Activated CD8-positive, alpha-beta memory T cell treated with anti-CD3 and anti-CD28 coated beads for 48 hours (primary cell): Measurements from ENCODE around the gene GNAZ.
"Not testable (repeated sequence)": the region's sequence is repeated elsewhere in the genome, so short reads cannot be mapped to it uniquely, and the experiment has no call there.

ENCODE experiments used
- DNase-seq, 3 experiments: peaks; one replicate each; pipeline ENCODE4 v3.0.0-alpha.2; 2020; ENCODE audit warnings: low read depth in 2 of 3, low spot score in 2 of 3

Gene GNAZ

GRCh38 chr22:23130697-23131096, 60.4 kb downstream of the GNAZ start:
- no peak for DNase-seq

DNA sequence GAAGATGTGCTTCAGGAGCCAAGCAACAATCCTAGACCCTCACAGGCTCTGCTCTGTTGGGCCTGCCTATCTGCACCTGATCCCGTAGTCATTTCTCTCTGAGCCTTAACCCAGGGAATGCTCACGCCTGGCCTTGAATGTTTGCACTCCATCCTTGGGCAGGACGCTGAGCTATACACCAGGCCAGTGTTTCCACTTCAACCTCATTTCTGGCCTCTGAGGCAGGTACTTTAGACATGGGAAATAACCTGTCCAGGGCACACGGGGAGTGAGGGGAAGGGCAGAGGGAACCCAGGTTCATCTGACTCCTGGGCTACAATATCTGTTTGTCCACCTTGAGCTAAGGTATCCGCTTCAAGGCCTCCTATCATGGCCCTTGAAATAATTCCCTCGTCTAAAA, 61.6 kb downstream of the GNAZ start:
- DNase-seq, result no peak

- no peak for DNase-seq
Measured at GRCh38 chr22:23132376-23133091, 62.2 kb downstream of the GNAZ start.

- no peak for DNase-seq
Measured at GRCh38 chr22:23133922-23134321, 63.6 kb downstream of the GNAZ start.

GRCh38 chr22:23136991-23137390, 66.7 kb downstream of the GNAZ start:
- not testable (repeated sequence) for DNase-seq

GRCh38 chr22:23137468-23137867, 67.1 kb downstream of the GNAZ start:
- no peak for DNase-seq

DNA sequence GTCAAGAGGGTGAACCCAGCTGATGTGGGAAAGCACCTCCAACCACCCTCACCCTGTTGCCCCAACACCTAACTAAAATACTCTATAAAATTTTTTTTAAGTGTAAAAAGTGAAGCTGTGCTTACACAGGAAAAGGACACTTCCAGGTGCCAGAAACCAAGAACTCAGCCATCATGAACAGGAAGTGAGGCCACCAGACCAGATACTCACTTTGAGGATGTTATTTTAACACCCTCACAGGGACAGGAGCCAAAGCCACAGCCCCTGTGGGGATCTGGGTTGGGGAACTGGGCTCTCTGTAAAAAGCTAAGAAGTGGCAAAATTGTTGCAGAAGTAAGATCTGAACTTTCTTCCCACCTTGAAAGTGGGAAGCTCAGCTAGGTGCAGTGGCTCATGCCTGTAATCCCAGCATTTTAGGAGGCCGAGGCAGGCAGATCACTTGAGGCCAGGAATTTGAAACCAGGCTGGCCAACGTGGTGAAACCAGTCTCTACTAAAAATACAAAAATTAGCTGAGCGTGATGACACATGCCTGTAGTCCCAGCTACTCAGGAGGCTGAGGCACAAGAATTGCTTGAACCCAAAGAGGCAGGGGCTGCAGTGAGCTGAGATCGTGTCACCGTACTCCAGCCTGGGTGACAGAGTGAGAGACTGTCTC, 67.7 kb downstream of the GNAZ start:
- peak in 1 of 3 experiments; percentile 14 for DNase-seq

GRCh38 chr22:23138584-23139435, 68.5 kb downstream of the GNAZ start:
- DNase-seq, result no peak

- DNase-seq, result no peak
Measured at GRCh38 chr22:23140385-23140784, 70.1 kb downstream of the GNAZ start.

GRCh38 chr22:23142546-23143105, 72.3 kb downstream of the GNAZ start:
- DNase-seq, result no peak

- DNase-seq, result no peak
Measured at GRCh38 chr22:23143119-23143518, 72.8 kb downstream of the GNAZ start.

GRCh38 chr22:23144432-23144831, 74.1 kb downstream of the GNAZ start:
- no peak for DNase-seq

GRCh38 chr22:23144932-23145877, 74.9 kb downstream of the GNAZ start, which contains the start of gene RAB36:
Gene RAB36, plus strand, starts transcription at chr22:23145477. Its CDS starts 1,140 bp downstream, at chr22:23146617.
- peak; percentile 57 to 68 (median 65) for DNase-seq

DNA sequence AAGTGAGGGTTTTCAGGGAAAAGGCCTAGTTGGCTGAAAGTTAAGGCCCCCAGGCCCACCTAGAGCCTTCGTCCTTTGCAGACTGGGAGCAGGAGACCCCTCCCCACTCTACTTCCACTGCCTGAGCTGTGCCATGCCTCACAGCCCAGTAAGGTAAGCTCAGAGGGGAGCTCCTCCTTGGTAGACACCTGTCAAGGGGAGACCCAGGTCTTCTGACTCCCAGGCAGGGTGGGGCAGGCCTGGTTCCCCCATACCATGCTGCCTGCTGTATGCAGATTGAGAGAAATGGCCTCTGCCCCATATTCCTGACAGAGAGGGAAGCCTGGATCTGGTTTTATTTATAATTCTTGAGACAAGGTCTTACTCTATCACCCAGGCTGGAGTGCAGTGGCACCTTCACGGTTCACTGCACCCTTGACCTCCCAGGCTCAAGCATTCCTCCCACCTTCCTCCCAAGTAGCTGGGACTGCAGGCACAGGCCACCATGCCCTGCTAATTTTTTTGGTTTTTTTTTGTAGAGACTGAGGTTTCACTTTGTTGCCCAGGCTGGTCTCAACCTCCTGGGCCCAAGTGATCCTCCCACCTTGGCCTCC, 75.7 kb downstream of the GNAZ start:
- DNase-seq, result no peak

DNA sequence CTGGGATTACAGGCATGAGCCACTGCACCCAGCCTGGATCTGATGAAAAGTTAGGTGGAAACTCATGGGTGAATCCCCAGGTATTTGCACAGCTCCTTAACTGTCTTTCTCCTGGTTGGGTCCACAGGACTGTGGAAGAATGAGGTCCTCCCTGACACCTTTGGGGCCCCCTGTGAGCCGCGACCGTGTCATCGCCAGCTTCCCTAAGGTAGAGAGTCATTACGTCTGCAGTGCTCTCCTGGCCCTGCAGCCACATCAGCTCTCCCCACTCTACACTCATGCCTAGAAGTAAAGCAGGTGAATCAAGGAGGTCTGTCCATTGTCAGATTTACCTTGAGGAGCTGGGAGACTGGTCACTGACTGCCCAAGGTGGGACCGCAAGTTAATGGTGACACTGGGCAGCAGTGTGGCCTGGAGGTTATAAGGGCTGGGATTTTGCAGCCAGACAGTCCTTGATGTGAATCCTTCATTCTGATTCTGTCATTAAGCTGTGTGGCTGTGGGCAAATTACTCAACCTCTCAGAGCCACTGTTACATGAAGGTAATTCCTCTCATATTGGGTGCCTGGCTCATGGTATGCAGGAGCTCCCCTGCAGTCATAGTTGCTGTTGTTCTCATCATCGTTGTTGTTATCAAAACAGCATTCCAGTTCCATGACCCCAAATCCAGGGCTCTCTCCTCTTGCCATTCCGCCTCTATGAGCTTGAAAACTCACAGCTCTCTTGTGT, 76.3 kb downstream of the GNAZ start:
- no peak for DNase-seq

- no peak for DNase-seq
Measured at GRCh38 chr22:23147617-23148387, 77.5 kb downstream of the GNAZ start.

- no peak for DNase-seq
Measured at GRCh38 chr22:23149743-23150238, 79.5 kb downstream of the GNAZ start.

DNA sequence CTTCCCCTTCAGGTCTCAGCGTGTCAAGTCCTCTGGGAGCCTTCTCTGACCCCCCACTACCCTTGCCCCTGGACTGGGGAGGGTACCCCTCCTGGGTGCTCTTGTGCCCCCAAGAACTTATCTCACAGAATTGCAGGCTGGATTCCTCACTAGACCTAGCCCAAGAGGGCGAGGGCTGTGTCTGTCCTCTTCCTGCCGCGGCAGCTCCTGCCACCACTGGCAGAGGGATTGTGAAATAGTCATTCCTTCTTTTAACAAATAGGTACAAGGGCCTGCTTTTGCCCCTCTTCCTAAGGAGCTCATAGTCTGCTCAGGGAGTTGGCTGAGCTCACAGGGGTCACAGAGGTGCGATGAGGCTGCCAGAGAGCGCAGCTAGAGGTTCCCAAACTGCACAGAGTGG, 80.4 kb downstream of the GNAZ start:
- no peak for DNase-seq
